Epithelial cell of prostate (primary cell): ENCODE measurements around the gene NOC2L.

Source experiments
- DNase-seq: peaks from one replicate; pipeline ENCODE4 v3.0.0-alpha.2; 2011; ENCODE audit warnings: low read depth, low spot score
- H3K27ac ChIP-seq: fragments of 450-650 bp; 2 replicates; pipeline ENCODE4 v1.5.1; 2017; ENCODE audit warnings: mild to moderate bottlenecking

Gene NOC2L

GRCh38 chr1:934991-935750 is 23.9 kb downstream of the NOC2L start:
- DNase-seq = no peak
- H3K27ac ChIP-seq = no peak overlapping the region

GRCh38 chr1:933603-933940 is 25.5 kb downstream of the NOC2L start:
- DNase-seq = no peak
- no peak overlapping the region for H3K27ac ChIP-seq

- no peak overlapping the region for H3K27ac ChIP-seq
- DNase-seq = no peak
These were observed 26.1 kb downstream of the NOC2L start for GRCh38 chr1:932776-933602.

GRCh38 chr1:932173-932510 is 26.9 kb downstream of the NOC2L start:
- no peak overlapping the region for H3K27ac ChIP-seq
- DNase-seq = no peak

- no peak for DNase-seq
- H3K27ac ChIP-seq = no peak overlapping the region
These were observed 27.5 kb downstream of the NOC2L start for GRCh38 chr1:931380-932172.

GRCh38 chr1:930633-931138 is 28.4 kb downstream of the NOC2L start:
- DNase-seq = no peak

GRCh38 chr1:929712-930632 is 29.1 kb downstream of the NOC2L start:
- DNase-seq = no peak
- no peak overlapping the region for H3K27ac ChIP-seq

More at GRCh38 chr1:930633-931138, 28.4 kb downstream of the NOC2L start:
- H3K27ac ChIP-seq = no peak overlapping the region

- H3K27ac ChIP-seq = no peak overlapping the region
- DNase-seq = no peak
These were observed 30.0 kb downstream of the NOC2L start for GRCh38 chr1:928825-929661.

GRCh38 chr1:927748-928147 is 31.3 kb downstream of the NOC2L start:
- H3K27ac ChIP-seq = no peak overlapping the region
- DNase-seq = no peak

GRCh38 chr1:927234-927633 is 31.8 kb downstream of the NOC2L start:
- H3K27ac ChIP-seq = no peak overlapping the region
- DNase-seq = no peak

GRCh38 chr1:925561-926421 is 33.3 kb downstream of the NOC2L start:
- DNase-seq = no peak
- H3K27ac ChIP-seq = no peak overlapping the region

- DNase-seq = no peak
- no peak overlapping the region for H3K27ac ChIP-seq
These were observed 34.1 kb downstream of the NOC2L start for GRCh38 chr1:924656-925560.

GRCh38 chr1:923991-924655 is 34.9 kb downstream of the NOC2L start:
- DNase-seq = no peak
- H3K27ac ChIP-seq = no peak overlapping the region

- no peak for DNase-seq
- H3K27ac ChIP-seq = no peak within 1 kb of the TSS
These were observed 35.7 kb downstream of the NOC2L start, which contains the start of gene SAMD11 for GRCh38 chr1:923131-923990. Gene SAMD11 (plus strand): TSS chr1:923923. CDS start chr1:924432, 509 bp downstream.

- H3K27ac ChIP-seq = no peak overlapping the region
- DNase-seq = no peak
These were observed 37.8 kb downstream of the NOC2L start for GRCh38 chr1:921011-921837.
